Posterior vena cava (tissue), 2 donors: Measurements from ENCODE around the gene LSP1. TPM values are rescaled to one million over a fixed set of nuclear protein-coding genes. Genes with fewer than 3 reads are reported as not detected.

Experiments
- DNase-seq: peaks from one replicate; pipeline ENCODE4 v3.0.0-alpha.2; 2020; ENCODE audit warnings: low spot score
- intact Hi-C, 2 donors: fragments of 100-400 bp; cut with DNase I; formaldehyde crosslinking; loops; one replicate each; pipeline versions ENCODE4 v1.14.1 to v1.14.2; 2022 to 2023
- total RNA-seq, 2 donors: library from RNA; stranded (reverse); fragmentation: NEBNext Ultra II Directional; extraction: Animal tissue kit (Norgen Biotek cat#: 25700); gene quantifications; one replicate each; pipeline ENCODE4 v1.2.1, GENCODE V29; 2021
- donor health status: DM: yes; HTN: yes; CAD: no.
- donor health status: DM: yes; HTN: yes; CAD: no.

The LSP1 gene
- total RNA-seq, 2 donors from 2014 or later: 39.1 to 122 TPM

DNA sequence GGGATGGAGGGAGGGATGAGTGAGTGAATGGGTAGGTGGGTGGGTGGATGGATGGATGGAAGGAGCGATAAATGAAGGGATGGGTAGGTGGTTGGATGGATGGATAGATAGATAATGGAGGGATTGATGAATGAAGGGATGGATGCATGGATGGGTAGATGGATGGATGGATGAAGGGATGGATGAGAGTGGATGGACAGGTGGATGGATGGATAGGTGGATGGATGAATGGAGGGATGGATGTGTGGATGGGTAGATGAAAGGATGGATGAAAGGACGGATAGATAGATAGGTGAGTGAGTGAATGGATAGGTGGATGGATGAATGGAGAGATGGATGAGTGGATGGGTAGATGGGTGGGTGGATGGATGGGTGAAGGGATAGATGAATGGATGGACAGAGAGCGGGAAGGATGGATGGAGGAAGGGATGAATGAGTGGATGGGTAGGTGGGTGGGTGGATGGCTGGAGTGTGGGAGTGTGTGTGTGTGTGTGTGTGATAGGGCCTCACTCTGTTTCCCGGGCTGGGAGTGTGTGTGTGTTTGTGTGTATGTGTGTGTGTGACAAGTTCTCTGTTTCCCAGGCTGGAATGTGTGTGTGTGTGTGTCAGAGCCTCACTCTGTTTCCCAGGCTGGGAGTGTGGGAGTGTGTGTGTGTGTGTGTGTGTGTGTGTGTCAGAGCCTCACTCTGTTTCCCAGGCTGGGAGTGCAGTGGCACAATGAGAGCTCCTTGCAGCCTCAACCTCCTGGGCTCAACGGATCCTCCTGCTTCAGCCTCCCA, 40.9 kb downstream of the LSP1 start:
- intact Hi-C loops: loop anchor here (1.0 to 10.0 kb wide), 2 partner anchors 23 to 51 kb away; partner anchors contain the start of gene MRPL23 (in 1 of the 2)
- DNase-seq: no peak

DNA sequence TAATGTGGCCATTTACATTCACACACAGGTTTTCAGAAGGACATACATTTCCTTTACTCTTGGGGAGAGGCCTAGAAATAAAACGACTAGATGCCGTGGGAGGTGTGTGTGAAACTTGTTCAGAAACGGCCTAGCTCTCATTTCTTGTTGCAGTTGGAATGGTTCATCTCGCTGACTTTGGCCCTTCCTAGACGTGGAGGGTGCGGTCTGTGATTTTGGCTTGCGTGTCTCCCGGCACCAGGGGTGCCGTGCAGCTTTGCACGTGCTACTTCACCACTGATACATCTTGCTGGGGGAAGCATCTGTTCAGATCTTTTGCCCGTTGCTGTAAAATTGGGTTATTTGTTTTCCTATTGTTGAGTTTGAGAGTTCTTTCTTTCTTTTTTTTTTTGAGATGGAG, 41.9 kb downstream of the LSP1 start:
- DNase-seq: no peak
- intact Hi-C loops: loop anchor here in 1 of 2 donors (10.0 kb wide), 1 partner anchor 50 kb away; the partner anchor contains the start of gene MRPL23

DNA sequence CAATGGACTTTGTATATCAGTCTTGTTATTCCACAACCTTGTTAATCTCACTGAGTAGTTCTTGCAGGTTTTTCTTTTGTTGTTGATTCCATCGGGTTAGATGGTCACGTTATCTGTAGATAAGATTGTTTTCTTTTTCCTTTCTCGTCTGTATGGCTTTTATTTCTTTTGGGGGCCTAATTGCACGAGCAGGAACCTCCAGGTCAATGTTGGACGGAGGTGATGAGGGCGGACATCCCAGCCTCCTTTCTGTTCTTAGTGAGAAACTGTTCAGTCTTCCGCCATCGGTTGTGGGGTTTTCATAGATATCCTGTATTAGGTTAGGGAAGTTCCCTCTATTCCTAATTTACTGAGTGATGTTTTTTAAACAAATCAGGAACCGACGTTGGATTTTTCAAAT, 43.6 kb downstream of the LSP1 start:
- intact Hi-C loops: loop anchor here in 1 of 2 donors (10.0 kb wide), 1 partner anchor 48 kb away; the partner anchor contains the start of gene MRPL23
- no peak for DNase-seq

DNA sequence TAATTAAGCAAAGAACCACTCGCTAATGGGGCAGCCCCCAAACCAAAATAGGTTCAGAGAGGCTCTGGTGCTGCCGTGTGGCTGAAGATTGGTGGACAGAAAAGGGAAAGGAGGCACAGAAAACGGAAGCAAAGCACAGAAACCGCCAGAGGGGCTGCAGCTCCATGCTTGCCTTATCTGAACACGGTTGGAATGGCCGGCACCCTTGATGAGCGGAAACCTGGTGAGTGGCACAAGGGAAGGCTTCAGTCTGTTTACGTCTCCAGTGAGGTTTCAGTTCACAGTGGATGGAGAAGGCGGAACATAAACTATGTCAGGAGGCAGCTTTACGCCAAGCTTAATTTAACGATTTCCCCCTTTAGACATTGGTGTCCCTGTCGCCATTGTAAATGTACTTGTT, 44.0 kb downstream of the LSP1 start:
- intact Hi-C loops: loop anchor here in 1 of 2 donors (10.0 kb wide), 1 partner anchor 48 kb away; the partner anchor contains the start of gene MRPL23
- peak; percentile 68 for DNase-seq

DNA sequence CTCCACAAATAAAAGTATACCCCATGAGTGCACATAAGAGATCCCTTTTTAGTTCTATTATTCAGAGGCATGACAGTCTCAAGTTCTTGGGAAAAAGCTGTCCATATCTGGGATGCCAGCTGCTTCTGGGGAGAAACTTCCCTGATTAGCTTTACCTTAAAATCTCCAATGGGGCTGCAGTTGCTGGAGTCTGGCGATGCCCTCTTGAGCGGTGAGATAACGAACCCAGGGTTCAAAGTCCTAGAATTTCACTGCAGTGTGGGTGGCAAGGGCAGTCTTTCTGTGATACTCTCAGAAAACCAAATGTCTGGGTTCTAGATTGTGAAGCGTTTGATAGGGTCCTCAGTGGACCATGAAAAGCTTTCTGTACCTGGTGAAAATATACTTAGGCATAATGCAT, 46.2 kb downstream of the LSP1 start:
- DNase-seq: no peak
- intact Hi-C loops: loop anchor here in 1 of 2 donors (10.0 kb wide), 1 partner anchor 46 kb away; the partner anchor contains the start of gene MRPL23

DNA sequence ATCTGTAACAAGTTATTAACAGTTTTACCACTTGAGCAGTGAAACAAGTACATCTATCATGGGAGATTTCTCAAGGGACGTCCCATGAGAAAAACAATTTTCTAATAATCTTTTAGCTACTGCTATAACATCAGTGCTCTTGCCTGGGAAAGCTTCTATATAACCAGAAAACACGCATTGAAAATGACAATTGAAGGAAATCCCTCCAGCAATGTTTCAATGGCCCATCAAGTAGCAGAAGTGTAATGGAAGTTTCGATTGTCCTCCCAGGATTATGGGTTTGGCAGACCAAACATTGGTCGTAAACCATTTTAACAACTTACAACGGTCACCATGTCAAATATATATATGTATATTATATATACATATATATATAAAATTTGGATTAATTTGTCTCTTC, 46.8 kb downstream of the LSP1 start:
- DNase-seq: no peak
- intact Hi-C loops: loop anchor here in 1 of 2 donors (10.0 kb wide), 1 partner anchor 45 kb away; the partner anchor contains the start of gene MRPL23

DNA sequence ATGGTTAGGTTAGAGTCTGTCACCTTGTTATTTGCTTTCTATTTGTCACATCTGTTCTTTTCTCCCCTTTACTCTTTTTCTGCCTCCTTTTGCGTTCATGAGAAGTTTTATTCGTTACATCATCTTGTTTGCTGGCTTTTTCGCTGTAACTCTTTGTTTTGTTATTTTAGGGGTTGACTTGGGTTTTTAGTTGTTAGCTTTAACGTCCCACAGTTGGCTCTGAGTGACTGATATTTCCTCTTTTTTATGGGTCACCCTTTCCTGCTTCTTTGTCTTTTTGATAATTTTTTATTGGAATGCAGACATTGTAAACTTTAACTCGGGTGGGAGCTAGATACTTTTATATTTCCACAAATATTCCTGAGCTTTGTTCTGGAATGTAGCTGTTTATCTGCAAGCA, 53.3 kb downstream of the LSP1 start:
- DNase-seq: no peak
- intact Hi-C loops: no loop called here

DNA sequence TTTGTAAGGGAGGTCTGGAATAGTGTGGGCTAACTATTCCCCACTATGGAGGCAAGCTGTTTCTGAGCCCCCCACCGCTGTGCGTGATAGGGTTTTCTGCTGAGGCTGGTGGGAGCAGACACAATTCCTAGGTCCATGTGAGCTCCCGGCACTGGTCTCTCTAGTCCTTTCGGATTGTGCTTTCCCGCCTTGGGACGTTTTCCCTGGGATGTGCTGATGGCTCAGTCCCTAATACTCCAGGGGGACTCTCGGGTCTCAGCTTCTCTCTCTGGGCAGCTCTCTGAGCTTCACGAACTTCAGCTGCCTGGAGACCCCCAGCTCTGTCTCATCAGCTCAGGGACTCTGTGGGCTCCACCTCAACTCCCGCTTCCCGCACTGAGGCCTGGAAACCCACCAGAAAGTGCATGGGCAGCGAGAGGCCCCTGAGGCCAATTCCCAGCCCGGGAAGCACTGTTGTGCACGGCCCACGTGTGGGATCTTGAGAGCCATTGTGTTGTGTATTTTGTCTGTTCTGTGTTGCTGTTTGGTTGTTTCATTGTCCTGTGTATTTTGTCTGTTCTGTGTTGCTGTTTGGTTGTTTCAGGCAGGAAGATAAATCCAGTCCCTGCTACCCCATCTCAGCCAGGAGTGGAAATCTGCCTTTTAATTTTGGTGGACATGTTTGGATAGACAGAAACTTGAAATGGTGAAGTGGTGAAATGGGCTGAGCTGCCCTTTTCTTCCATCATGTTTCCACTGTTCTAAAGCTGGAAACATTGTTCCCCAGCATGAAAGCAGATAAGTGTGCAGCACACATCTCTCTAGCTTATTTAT, 53.9 kb downstream of the LSP1 start:
- DNase-seq: peak; percentile 75
- intact Hi-C loops: no loop called here

DNA sequence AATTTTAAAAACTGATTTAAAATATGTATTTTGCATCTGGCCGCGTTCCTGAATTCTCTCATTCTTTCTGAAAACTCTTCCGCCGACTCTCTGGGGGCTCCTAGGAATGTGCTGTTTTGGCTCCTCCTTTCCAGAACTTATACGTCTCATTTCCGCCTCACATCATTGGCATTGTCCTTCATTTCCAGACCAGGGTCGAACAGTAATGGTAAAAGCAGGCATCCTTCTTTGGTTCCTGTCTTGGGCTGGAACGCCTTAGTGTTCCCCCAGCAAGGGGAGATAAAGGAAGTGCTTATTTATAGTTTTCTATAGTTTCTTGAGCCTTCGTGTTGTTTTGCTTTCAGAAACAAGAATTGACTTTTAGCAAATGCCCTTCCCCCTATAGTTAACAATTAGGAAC, 55.7 kb downstream of the LSP1 start:
- intact Hi-C loops: no loop called here
- DNase-seq: no peak

DNA sequence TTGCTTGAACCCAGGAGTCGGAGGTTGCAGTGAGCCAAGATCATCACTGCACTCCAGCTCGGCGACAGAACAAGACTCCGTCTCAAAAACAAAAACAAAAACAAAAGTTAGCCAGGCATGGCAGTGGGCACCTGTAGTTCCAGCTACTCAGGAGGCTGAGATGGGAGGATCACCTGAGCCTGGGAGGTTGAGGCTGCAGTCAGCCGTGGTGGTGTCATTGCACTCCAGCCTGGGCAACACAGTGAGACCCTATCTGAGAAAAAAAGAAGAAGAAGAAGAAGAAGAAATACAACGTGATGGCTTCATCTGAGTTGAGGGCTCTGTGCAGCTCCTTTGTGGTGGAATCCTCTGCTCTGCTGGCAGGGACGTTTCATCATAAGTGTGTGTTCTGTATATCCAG, 56.6 kb downstream of the LSP1 start:
- DNase-seq: no peak

DNA sequence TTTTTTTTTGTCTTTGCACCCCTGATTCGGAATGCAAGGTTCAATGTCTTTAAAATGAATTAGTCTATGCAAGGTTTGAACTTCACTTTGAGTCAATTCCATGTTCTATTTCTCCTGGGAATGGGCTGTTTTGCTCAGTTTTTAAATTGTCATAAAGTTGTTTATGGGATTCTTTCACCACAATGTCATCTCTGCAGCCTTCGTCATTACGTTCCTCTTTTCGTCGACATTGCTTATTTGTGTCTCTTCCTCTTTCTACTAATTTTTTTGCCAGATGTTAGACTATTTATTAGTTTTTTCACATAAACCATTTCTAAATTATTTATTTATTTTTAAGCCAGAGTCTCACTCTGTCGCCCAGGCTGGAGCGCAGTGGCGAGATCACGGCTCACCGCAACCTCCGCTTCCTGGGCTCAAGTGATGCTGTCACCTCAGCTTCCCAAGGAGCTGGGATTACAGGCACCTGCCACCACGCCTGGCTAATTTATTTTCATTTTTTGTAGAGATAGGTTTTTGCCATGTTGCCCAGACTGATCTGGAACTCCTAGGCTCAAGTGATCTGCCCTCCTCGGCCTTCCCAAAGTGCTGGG, 59.5 kb downstream of the LSP1 start:
- DNase-seq: peak; percentile 68
- intact Hi-C loops: no loop called here

More for the DNA sequence above, 56.6 kb downstream of the LSP1 start:
- intact Hi-C loops: no loop called here

DNA sequence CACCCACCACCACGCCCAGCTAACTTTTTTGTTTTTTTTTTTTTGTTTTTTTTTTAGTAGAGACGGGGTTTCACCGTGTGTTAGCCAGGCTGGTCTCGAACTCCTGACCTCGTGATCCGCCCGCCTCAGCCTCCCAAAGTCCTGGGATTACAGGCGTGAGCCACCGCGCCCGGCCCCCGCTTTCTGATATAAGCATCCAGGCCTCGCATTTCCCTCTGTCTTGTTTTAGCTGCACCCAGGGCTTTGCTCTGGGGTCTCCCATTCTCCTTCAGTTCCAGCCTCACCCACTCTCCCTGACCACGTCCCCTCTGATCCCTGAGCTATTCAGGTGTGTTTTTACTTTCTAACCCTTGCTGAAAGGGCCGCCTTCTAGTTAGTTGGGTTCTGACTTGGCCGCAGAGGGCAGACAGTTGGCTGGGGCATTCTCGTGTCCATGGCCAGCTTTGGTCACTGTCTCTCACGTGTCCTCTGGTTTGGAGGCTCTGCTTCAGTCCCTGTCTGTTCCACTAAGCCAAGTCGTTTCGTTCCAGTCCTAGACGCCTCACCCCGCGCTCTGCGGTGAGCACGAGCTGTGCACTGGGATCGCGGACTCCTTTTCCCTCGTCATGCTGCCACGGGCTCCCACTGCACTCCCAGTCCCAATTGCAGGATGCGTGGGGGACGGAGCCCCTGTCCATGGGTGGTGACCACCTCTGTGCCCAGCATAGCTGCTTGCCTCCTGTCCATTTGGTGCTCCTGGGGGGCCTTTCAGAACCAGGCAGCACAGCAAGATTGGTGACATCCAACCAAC, 60.6 kb downstream of the LSP1 start:
- peak; percentile 55 for DNase-seq
- intact Hi-C loops: loop anchor here in 1 of 2 donors (2.0 kb wide), 1 partner anchor 21 kb away; no protein-coding TSS in a partner anchor

DNA sequence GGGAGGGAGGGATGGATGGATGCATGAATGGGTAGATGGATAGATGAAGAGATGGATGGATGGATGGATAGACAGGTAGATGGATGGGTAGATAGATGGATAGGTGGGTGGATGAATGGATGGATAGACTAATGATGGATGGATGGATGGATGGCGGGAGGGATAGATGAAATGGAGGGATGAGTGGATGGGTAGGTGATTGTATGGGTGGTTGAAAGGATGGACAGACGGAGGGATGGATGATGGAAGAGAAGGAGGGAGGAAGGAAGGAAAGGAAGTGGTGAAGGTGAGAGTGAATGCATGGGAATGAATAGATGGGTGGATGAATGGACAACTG, 62.9 kb downstream of the LSP1 start:
- intact Hi-C loops: loop anchor here (1.0 to 5.0 kb wide), 3 partner anchors 19 to 33 kb away; no protein-coding TSS in a partner anchor
- no peak for DNase-seq

DNA sequence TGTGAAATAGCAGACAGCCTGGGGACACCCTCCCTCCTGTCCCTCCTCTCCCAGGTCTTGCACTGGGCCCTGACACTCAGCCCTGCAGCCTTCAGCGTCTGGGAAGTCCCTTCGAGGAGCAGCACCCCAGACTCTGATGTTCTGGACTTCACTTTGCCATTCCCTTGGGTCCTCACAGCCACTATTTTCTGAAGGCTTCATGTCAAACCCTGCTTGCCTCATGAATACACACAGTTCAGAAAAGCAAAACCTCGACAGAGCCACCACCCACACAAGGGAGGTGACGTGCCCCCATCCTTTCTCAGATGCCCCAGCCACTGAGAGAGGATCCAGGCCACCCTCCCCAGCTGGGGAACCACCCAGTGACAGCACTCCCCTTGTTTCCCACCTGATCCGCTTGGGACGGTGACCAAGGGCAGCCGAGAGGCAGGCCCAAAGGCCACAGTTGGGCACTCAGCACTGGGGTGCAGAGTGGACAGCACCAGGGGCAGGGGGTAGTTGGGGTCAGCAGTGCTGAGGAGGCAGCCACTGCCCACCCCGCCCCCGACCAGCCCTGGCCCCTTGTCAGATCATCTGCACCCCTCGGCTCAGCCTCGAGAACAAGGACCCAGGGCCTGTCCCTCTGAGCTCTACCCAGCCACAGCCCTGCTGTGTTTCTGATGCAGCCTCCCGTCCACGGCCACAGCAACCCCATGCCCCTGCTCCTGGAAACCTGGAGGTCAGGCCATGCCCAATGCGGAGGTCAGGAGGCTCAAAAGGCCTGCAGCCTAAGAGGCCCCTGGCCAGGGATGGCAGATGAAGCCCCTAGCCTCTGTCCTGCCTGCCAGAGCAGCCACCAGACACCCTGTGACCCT, 63.5 kb downstream of the LSP1 start:
- peak; percentile 62 for DNase-seq
- intact Hi-C loops: loop anchor here (1.0 to 5.0 kb wide), 2 partner anchors 23 to 34 kb away; no protein-coding TSS in a partner anchor

DNA sequence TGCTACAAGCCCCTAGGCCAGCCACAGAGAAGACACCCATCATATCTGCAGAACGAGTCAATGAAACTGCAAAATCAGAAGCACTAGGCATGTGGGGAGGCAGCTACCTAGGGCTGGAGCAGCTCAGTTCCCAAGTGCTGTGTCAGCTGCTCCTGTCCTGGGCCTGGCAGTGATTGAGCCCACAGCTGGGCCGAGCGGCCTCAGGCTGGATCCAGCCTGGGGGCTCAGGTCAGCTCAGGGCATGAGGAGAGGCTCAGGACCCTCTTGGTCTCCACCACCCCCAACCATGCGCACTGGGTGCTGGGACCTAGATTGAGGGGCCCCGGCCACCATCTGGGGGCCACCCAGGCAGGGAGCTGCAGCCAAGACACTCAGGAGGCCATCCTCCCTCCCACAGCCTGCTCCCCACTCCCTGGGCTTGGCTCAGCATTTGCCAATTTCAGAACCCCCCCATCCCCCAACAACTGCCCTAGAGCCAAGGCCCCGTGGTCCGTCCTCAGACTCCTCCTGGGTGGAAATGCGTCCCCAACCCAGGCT, 64.2 kb downstream of the LSP1 start:
- DNase-seq: no peak
- intact Hi-C loops: loop anchor here (1.0 to 5.0 kb wide), 2 partner anchors 24 to 35 kb away; no protein-coding TSS in a partner anchor

DNA sequence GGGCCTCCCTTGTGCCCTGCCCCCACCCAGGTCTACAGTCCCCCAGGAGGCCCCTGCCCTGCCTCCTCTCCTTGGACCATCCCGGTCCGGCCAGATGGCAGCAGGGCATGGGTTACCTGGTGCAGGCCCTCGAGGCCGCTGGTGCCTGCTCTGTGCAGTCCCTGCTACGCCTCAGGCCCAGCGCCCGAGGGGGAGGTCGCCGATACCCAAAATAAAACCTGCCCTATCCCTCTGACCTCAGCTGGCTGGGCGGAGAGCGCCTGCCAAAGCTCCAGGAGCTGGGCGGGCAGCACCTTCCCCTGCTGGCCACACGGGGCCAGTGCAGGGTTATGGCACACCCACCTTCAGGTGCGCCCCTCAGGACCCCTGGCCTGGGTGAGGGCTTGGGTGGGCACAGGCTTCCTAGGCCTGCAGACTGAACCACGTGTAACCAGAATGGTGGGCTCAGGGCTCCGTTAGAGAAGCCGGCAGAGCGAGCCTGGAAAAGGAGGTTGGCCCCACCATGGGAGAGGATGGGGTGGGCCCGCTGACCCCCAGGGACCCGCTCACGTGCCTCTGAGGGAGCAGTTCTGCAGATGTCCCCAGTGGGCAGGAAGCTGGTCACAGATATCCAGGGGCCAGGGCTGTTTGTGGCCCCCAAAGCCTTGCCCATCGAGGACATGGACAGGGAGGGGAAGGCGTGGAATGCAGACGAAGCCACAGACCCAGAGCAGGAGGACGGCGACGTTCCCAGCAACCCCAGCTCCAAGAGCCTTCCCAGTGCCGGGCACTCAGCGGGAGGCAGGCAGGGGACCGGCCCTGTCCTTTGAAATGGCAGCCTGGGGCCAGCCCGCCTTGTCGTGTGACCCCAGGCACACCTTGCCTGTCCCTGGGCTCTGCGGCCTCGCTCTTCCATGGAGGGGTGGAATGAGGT, 64.9 kb downstream of the LSP1 start:
- DNase-seq: peak; percentile 84
- intact Hi-C loops: loop anchor here in 1 of 2 donors (5.0 kb wide), 1 partner anchor 35 kb away; no protein-coding TSS in a partner anchor
